GM23338 (cell line): ENCODE results near the gene BTBD9. TPM values are rescaled to one million over a fixed set of nuclear protein-coding genes. Genes with fewer than 3 reads are reported as not detected.

Source experiments
- ATAC-seq: fragments of 200-7000 bp; cut with Tn5 transposase; 3 replicates; pipeline ENCODE4 v1.9.1; 2020
- DNase-seq: peaks from one replicate; pipeline ENCODE4 v3.0.0-alpha.2; 2015; ENCODE audit warnings: low spot score
- H2AFZ ChIP-seq: fragments of 200-600 bp; sonication (generic); 2 replicates; pipeline ENCODE4 v1.8.0; 2016; ENCODE audit warnings: antibody characterized with exemption, mild to moderate bottlenecking, moderate library complexity
- H3F3A ChIP-seq: fragments of 200-600 bp; sonication (generic); replicated peaks from 2 replicates; pipeline ENCODE4 v1.8.0; 2017; ENCODE audit warnings: antibody characterized with exemption, mixed run types, low read depth
- H3K27ac ChIP-seq: fragments of 200-600 bp; sonication (generic); 2 replicates; pipeline ENCODE4 v1.6.1; 2016; ENCODE audit warnings: low read depth
- H3K27me3 ChIP-seq: fragments of 200-600 bp; sonication (generic); 2 replicates; pipeline ENCODE4 v1.8.0; 2016; ENCODE audit warnings: mild to moderate bottlenecking, mixed run types, moderate library complexity; ENCODE audit not compliant: insufficient read depth
- H3K36me3 ChIP-seq: fragments of 200-600 bp; sonication (generic); 2 replicates; pipeline ENCODE4 v1.8.0; 2016; ENCODE audit warnings: mild to moderate bottlenecking; ENCODE audit not compliant: insufficient read depth
- H3K4me1 ChIP-seq: fragments of 200-600 bp; sonication (generic); 2 replicates; pipeline ENCODE4 v1.8.0; 2016; ENCODE audit warnings: mild to moderate bottlenecking, moderate library complexity; ENCODE audit not compliant: insufficient read depth
- H3K4me2 ChIP-seq: fragments of 200-600 bp; sonication (generic); 2 replicates; pipeline ENCODE4 v1.7.1; 2017; ENCODE audit warnings: mixed run types
- H3K4me3 ChIP-seq: fragments of 200-600 bp; sonication (generic); 2 replicates; pipeline ENCODE4 v1.6.1; 2016; ENCODE audit warnings: mixed run types
- H3K79me2 ChIP-seq: fragments of 200-600 bp; sonication (generic); replicated peaks from 2 replicates; pipeline ENCODE4 v1.8.0; 2017; ENCODE audit warnings: mild to moderate bottlenecking; ENCODE audit not compliant: insufficient read depth
- H3K9me2 ChIP-seq: fragments of 200-600 bp; sonication (generic); 2 replicates; pipeline ENCODE4 v1.8.0; 2017; ENCODE audit not compliant: insufficient read depth
- H4K20me1 ChIP-seq: fragments of 200-600 bp; sonication (generic); replicated peaks from 2 replicates; pipeline ENCODE4 v1.8.0; 2017; ENCODE audit warnings: mild to moderate bottlenecking; ENCODE audit not compliant: insufficient read depth
- H3K27ac Mint-ChIP-seq: 2 replicates; pipeline ENCODE4 v1.8.0; 2020; ENCODE audit warnings: inconsistent platforms, mild to moderate bottlenecking, moderate library complexity, mixed read lengths
- H3K27me3 Mint-ChIP-seq: 3 replicates; pipeline ENCODE4 v1.8.0; 2022; ENCODE audit warnings: low read depth, mild to moderate bottlenecking, moderate library complexity, mixed read lengths, inconsistent platforms; ENCODE audit not compliant: insufficient read depth, poor library complexity
- H3K36me3 Mint-ChIP-seq: 3 replicates; pipeline ENCODE4 v1.8.0; 2021; ENCODE audit warnings: low read depth, mild to moderate bottlenecking, inconsistent platforms, moderate library complexity, mixed read lengths
- H3K4me1 Mint-ChIP-seq: 3 replicates; pipeline ENCODE4 v1.8.0; 2020; ENCODE audit warnings: mild to moderate bottlenecking, inconsistent platforms, mixed read lengths
- H3K4me3 Mint-ChIP-seq: 3 replicates; pipeline ENCODE4 v1.8.0; 2021; ENCODE audit warnings: moderate library complexity, mild to moderate bottlenecking, inconsistent platforms, mixed read lengths
- H3K9me3 Mint-ChIP-seq: 3 replicates; pipeline ENCODE4 v1.8.0; 2020; ENCODE audit warnings: moderate library complexity, mild to moderate bottlenecking, inconsistent platforms, mixed read lengths
- CTCF ChIP-seq, 2 experiments: fragments of 200-600 bp in 1 of 2; sonication (generic) in 1 of 2; conservative IDR thresholded peaks; 2 replicates each; pipeline versions ENCODE4 v1.5.1 to v1.6.1; 2016 to 2017; ENCODE audit warnings: antibody characterized with exemption in 2 of 2, low read depth in 2 of 2, mild to moderate bottlenecking in 2 of 2, moderate library complexity in 1 of 2
- ETS1 ChIP-seq: IDR thresholded peaks from 2 replicates; pipeline ENCODE4 v1.6.1; 2016; ENCODE audit warnings: antibody characterized with exemption
- EZH2 ChIP-seq: fragments of 200-600 bp; sonication (generic); IDR thresholded peaks from one replicate; pipeline ENCODE4 v1.8.0; 2017; ENCODE audit warnings: antibody characterized with exemption, mild to moderate bottlenecking, low read depth; ENCODE audit not compliant: unreplicated experiment
- POLR2AphosphoS5 ChIP-seq: IDR thresholded peaks from 2 replicates; pipeline ENCODE4 v1.6.1; 2016; ENCODE audit warnings: antibody characterized with exemption, low read depth
- REST ChIP-seq: IDR thresholded peaks from one replicate; pipeline ENCODE4 v1.6.1; 2018; ENCODE audit warnings: antibody characterized with exemption; ENCODE audit not compliant: unreplicated experiment
- STAT1 ChIP-seq: IDR thresholded peaks from one replicate; pipeline ENCODE4 v1.6.1; 2016; ENCODE audit warnings: antibody characterized with exemption; ENCODE audit not compliant: unreplicated experiment
- ZNF114 ChIP-seq: fragments of 250-450 bp; sonication (Bioruptor Pico); IDR thresholded peaks from 2 replicates; pipeline ENCODE4 v1.5.0; 2020; ENCODE audit warnings: mild to moderate bottlenecking, moderate library complexity
- polyA plus RNA-seq: library from polyadenylated mRNA; unstranded; fragments of >200 nt; fragmentation: Nextera tagmentation; extraction: Ambion mirVana; gene quantifications from 2 replicates; pipeline ENCODE4 v1.2.1, GENCODE V29; 2016
- total RNA-seq: library from RNA; depleted of rRNA; stranded (reverse); fragments of >200 nt; shearing (Covaris generic); gene quantifications from 2 replicates; pipeline ENCODE4 v1.2.3, GENCODE V29; 2014

The BTBD9 gene
- total and polyA plus RNA-seq, 2 experiments from 2014 or later = 4.2 to 5.3 TPM

- Mint-ChIP-seq H3K36me3 (no peaks in the 10 kb centered on the region), H3K27ac (no peak overlapping the region), H3K9me3 (no peaks in the 10 kb centered on the region), H3K4me1 (no peaks in the 10 kb centered on the region), H3K4me3 (no peak overlapping the region), H3K27me3 (no peaks in the 10 kb centered on the region)
- no peaks in the 10 kb centered on the region for H3K36me3 ChIP-seq
- H3K9me2 ChIP-seq = no peaks in the 10 kb centered on the region
- no peak overlapping the region for H3K27ac ChIP-seq
- DNase-seq (no peak), ATAC-seq (no peak)
- H3K4me1 ChIP-seq = no peaks in the 10 kb centered on the region
- no peaks in the 10 kb centered on the region for H4K20me1 ChIP-seq
- H3F3A ChIP-seq = no peaks in the 10 kb centered on the region
- H3K79me2 ChIP-seq = no peaks in the 10 kb centered on the region
- H3K27me3 ChIP-seq = no peaks in the 10 kb centered on the region
- TF ChIP-seq CTCF (conservative IDR thresholded peaks at IDR 0.05; ENCODE audit: low read depth in 2 of 2) = no peak
- H3K4me3 ChIP-seq = no peak overlapping the region
- H2AFZ ChIP-seq = no peak overlapping the region
- no peak overlapping the region for H3K4me2 ChIP-seq
Measured at GRCh38 chr6:38378801-38379200, 260.9 kb downstream of the BTBD9 start.

GRCh38 chr6:38375937-38376336, 263.8 kb downstream of the BTBD9 start:
- no peaks in the 10 kb centered on the region for H3K9me3 Mint-ChIP-seq
- no peak overlapping the region for H3K27ac Mint-ChIP-seq
- Histone ChIP-seq H3K27ac (no peak overlapping the region), H3F3A (no peaks in the 10 kb centered on the region), H3K4me3 (no peak overlapping the region), H3K4me2 (no peak overlapping the region), H3K36me3 (no peaks in the 10 kb centered on the region), H4K20me1 (no peaks in the 10 kb centered on the region), H3K27me3 (no peaks in the 10 kb centered on the region), H3K9me2 (no peaks in the 10 kb centered on the region), H2AFZ (no peak overlapping the region), H3K4me1 (peaks cover 5% of the 10 kb centered on the region; the same call in 1 of the 2 replicates), H3K79me2 (no peaks in the 10 kb centered on the region)
- ATAC-seq = no peak
- H3K27me3 Mint-ChIP-seq = no peaks in the 10 kb centered on the region
- no peak for DNase-seq
- H3K36me3 Mint-ChIP-seq = no peaks in the 10 kb centered on the region
- H3K4me1 Mint-ChIP-seq = peaks cover 6% of the 10 kb centered on the region; the same call in 2 of the 3 replicates
- no peak overlapping the region for H3K4me3 Mint-ChIP-seq
- TF ChIP-seq REST = no peak
- TF ChIP-seq POLR2AphosphoS5 = no peak
- no peak for TF ChIP-seq EZH2
- no peak for TF ChIP-seq CTCF (conservative IDR thresholded peaks at IDR 0.05; ENCODE audit: low read depth in 2 of 2)
- no peak for TF ChIP-seq ETS1
- no peak for TF ChIP-seq STAT1
- TF ChIP-seq ZNF114 = no peak
